Fibroblast of lung (primary cell): ENCODE data around the gene OGN.

Experiments
- EZH2 ChIP-seq: IDR thresholded peaks from 2 replicates; pipeline ENCODE4 v1.5.1; 2012; ENCODE audit warnings: low read length, control low read depth, mild to moderate bottlenecking; ENCODE audit errors: missing control alignments
- TF ChIP-seq, protein P1 (sequence below), 2 donors: IDR thresholded peaks in 1 of 2; conservative IDR thresholded peaks in 1 of 2; 1 replicate in 1 of 2; 2 replicates in 1 of 2; pipeline ENCODE4 v1.5.1; 2011 to 2012; ENCODE audit warnings: low read length in 2 of 2, control low read depth in 1 of 2, inconsistent platforms in 1 of 2, low read depth in 1 of 2, mild to moderate bottlenecking in 1 of 2

DNA sequence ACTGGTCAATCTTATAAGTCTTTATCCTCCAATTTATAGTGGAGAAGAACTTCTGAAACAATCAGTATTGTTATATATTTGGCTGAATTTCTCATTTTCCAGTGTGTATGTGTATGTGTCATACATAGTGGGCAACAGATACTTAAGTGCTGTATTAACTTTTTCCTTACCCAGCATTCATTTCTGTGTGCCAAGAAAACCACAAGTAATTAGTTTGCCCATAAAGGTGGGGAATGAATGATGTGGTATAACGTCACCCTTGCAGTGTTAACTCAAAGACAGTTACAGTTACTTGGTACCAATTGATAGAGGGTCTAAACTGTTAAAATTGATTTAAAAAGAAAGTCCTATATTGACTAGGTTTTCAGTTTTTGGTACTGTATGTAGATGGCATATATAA, 2.0 kb downstream of the OGN start:
- TF ChIP-seq, protein P1, sequence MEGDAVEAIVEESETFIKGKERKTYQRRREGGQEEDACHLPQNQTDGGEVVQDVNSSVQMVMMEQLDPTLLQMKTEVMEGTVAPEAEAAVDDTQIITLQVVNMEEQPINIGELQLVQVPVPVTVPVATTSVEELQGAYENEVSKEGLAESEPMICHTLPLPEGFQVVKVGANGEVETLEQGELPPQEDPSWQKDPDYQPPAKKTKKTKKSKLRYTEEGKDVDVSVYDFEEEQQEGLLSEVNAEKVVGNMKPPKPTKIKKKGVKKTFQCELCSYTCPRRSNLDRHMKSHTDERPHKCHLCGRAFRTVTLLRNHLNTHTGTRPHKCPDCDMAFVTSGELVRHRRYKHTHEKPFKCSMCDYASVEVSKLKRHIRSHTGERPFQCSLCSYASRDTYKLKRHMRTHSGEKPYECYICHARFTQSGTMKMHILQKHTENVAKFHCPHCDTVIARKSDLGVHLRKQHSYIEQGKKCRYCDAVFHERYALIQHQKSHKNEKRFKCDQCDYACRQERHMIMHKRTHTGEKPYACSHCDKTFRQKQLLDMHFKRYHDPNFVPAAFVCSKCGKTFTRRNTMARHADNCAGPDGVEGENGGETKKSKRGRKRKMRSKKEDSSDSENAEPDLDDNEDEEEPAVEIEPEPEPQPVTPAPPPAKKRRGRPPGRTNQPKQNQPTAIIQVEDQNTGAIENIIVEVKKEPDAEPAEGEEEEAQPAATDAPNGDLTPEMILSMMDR (conservative IDR thresholded peaks at IDR 0.05 in 1 of 2, IDR thresholded peaks at IDR 0.05 in 1 of 2; ENCODE audit: low read depth in 1 of 2, low read length in 2 of 2): no peak
- TF ChIP-seq EZH2: no peak
